Endothelial cell of umbilical vein (primary cell): ENCODE data around the gene KPRP. TPM values are rescaled to one million over a fixed set of nuclear protein-coding genes. Genes with fewer than 3 reads are reported as not detected.

Source experiments
- polyA plus RNA-seq, 4 experiments: library from polyadenylated mRNA; depleted of rRNA in 3 of 4; stranded (reverse) in 3 of 4; unstranded in 1 of 4; fragments of >200 nt; gene quantifications; 2 replicates each; pipeline versions ENCODE4 v1.2.1 to v1.2.3, GENCODE V29; 2011 to 2012; ENCODE audit warnings: missing spikeins in 1 of 4
- total RNA-seq: library from RNA; stranded (reverse); gene quantifications from 2 replicates; pipeline ENCODE4 v1.2.3, GENCODE V29; 2021

KPRP gene
- total and polyA plus RNA-seq, 2 donors (not counting 3 experiments of a cell fraction or from before 2014, with no cell fraction given) = not detected

Other genes starting within 250 kb of the KPRP start
- gene LCE5A, start 247.2 kb upstream of the KPRP start, total RNA-seq = not detected in 2 replicates
- gene LCE5A, start 247.2 kb upstream of the KPRP start, polyA plus RNA-seq = not detected in 2 replicates
- gene CRCT1, start 243.5 kb upstream of the KPRP start, total RNA-seq = not detected in 2 replicates
- gene CRCT1, start 243.5 kb upstream of the KPRP start, polyA plus RNA-seq = not detected in 2 replicates
- not detected in 2 replicates for gene LCE3E, start 191.2 kb upstream of the KPRP start, total RNA-seq
- gene LCE3E, start 191.2 kb upstream of the KPRP start, polyA plus RNA-seq = not detected in 2 replicates
- not detected in 2 replicates for gene LCE3D, start 177.5 kb upstream of the KPRP start, total RNA-seq
- not detected in 2 replicates for gene LCE3D, start 177.5 kb upstream of the KPRP start, polyA plus RNA-seq
- gene LCE3C, start 157.8 kb upstream of the KPRP start, total RNA-seq = not detected in 2 replicates
- gene LCE3C, start 157.8 kb upstream of the KPRP start, polyA plus RNA-seq = not detected in 2 replicates
- gene LCE3B, start 144.2 kb upstream of the KPRP start, total RNA-seq = not detected in 2 replicates
- not detected in 2 replicates for gene LCE3B, start 144.2 kb upstream of the KPRP start, polyA plus RNA-seq
- gene LCE3A, start 134.9 kb upstream of the KPRP start, total RNA-seq = not detected in 2 replicates
- gene LCE3A, start 134.9 kb upstream of the KPRP start, polyA plus RNA-seq = not detected in 2 replicates
- not detected in 2 replicates for gene LCE2D, start 94.6 kb upstream of the KPRP start, total RNA-seq
- gene LCE2D, start 94.6 kb upstream of the KPRP start, polyA plus RNA-seq = not detected in 2 replicates
- not detected in 2 replicates for gene LCE2C, start 82.7 kb upstream of the KPRP start, total RNA-seq
- not detected in 2 replicates for gene LCE2C, start 82.7 kb upstream of the KPRP start, polyA plus RNA-seq
- gene LCE2B, start 71.9 kb upstream of the KPRP start, total RNA-seq = not detected in 2 replicates
- not detected in 2 replicates for gene LCE2B, start 71.9 kb upstream of the KPRP start, polyA plus RNA-seq
- gene LCE2A, start 59.7 kb upstream of the KPRP start, total RNA-seq = not detected in 2 replicates
- not detected in 2 replicates for gene LCE2A, start 59.7 kb upstream of the KPRP start, polyA plus RNA-seq
- gene LCE4A, start 49.9 kb upstream of the KPRP start, total RNA-seq = not detected in 2 replicates
- gene LCE4A, start 49.9 kb upstream of the KPRP start, polyA plus RNA-seq = not detected in 2 replicates
- gene LCE1F, start 17.1 kb downstream of the KPRP start, total RNA-seq = not detected in 2 replicates
- not detected in 2 replicates for gene LCE1F, start 17.1 kb downstream of the KPRP start, polyA plus RNA-seq
- gene LCE1E, start 28.2 kb downstream of the KPRP start, total RNA-seq = not detected in 2 replicates
- gene LCE1E, start 28.2 kb downstream of the KPRP start, polyA plus RNA-seq = not detected in 2 replicates
- not detected in 2 replicates for gene LCE1D, start 38.7 kb downstream of the KPRP start, total RNA-seq
- gene LCE1D, start 38.7 kb downstream of the KPRP start, polyA plus RNA-seq = not detected in 2 replicates
- not detected in 2 replicates for gene LCE1C, start 48.6 kb downstream of the KPRP start, total RNA-seq
- not detected in 2 replicates for gene LCE1C, start 48.6 kb downstream of the KPRP start, polyA plus RNA-seq
- not detected in 2 replicates for gene LCE1B, start 53.9 kb downstream of the KPRP start, total RNA-seq
- not detected in 2 replicates for gene LCE1B, start 53.9 kb downstream of the KPRP start, polyA plus RNA-seq
- not detected in 2 replicates for gene LCE1A, start 69.4 kb downstream of the KPRP start, total RNA-seq
- not detected in 2 replicates for gene LCE1A, start 69.4 kb downstream of the KPRP start, polyA plus RNA-seq
- gene LCE6A, start 84.8 kb downstream of the KPRP start, total RNA-seq = not detected in 2 replicates
- gene LCE6A, start 84.8 kb downstream of the KPRP start, polyA plus RNA-seq = not detected in 2 replicates
- not detected in 2 replicates for gene LCE7A, start 102.0 kb downstream of the KPRP start, total RNA-seq
- gene LCE7A, start 102.0 kb downstream of the KPRP start, polyA plus RNA-seq = not detected in 2 replicates
- not detected in 2 replicates for gene SMCP, start 120.3 kb downstream of the KPRP start, total RNA-seq
- not detected in 2 replicates for gene SMCP, start 120.3 kb downstream of the KPRP start, polyA plus RNA-seq
- not detected in 2 replicates for gene IVL, start 150.5 kb downstream of the KPRP start, total RNA-seq
- gene IVL, start 150.5 kb downstream of the KPRP start, polyA plus RNA-seq = not detected in 2 replicates
- not detected in 2 replicates for gene SPRR5, start 189.2 kb downstream of the KPRP start, total RNA-seq
- gene SPRR5, start 189.2 kb downstream of the KPRP start, polyA plus RNA-seq = not detected in 2 replicates
- not detected in 2 replicates for gene SPRR4, start 212.6 kb downstream of the KPRP start, total RNA-seq
- gene SPRR4, start 212.6 kb downstream of the KPRP start, polyA plus RNA-seq = not detected in 2 replicates
- not detected in 2 replicates for gene SPRR1A, start 226.1 kb downstream of the KPRP start, total RNA-seq
- not detected in 2 replicates for gene SPRR1A, start 226.1 kb downstream of the KPRP start, polyA plus RNA-seq
- not detected in 2 replicates for gene SPRR3, start 243.7 kb downstream of the KPRP start, total RNA-seq
- gene SPRR3, start 243.7 kb downstream of the KPRP start, polyA plus RNA-seq = not detected in 2 replicates